GM19463 (cell line): ENCODE results near the gene ARL11.
A peak's percentile ranks its signal among the peaks of the same experiment; 100 is the strongest.

Source experiments
- ATAC-seq: cut with Tn5 transposase; IDR thresholded peaks from one replicate; pipeline ENCODE4 v1.9.1; 2021; ENCODE audit warnings: mild to moderate bottlenecking, moderate library complexity; ENCODE audit not compliant: unreplicated experiment

The ARL11 gene

DNA sequence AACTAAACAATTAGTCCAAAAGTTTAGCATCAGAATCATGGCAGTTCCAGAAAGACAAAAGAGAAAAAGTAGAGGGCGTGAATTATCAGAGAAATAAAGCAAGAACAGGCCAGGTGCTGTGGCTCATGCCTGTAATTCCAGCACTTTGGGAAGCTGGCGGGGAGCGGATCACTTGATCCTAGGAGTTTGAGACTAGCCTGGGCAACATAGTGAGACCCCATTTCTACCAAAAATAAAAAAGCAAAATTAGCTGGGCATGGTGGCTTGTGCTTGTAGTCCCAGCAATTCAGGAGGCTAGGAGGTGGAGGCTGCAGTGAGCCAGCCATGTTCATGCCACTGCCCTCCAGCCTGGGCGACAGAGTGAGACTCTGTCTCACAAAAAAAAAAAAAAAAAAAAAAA is 18.4 kb downstream of the ARL11 start:
- ATAC-seq: no peak

DNA sequence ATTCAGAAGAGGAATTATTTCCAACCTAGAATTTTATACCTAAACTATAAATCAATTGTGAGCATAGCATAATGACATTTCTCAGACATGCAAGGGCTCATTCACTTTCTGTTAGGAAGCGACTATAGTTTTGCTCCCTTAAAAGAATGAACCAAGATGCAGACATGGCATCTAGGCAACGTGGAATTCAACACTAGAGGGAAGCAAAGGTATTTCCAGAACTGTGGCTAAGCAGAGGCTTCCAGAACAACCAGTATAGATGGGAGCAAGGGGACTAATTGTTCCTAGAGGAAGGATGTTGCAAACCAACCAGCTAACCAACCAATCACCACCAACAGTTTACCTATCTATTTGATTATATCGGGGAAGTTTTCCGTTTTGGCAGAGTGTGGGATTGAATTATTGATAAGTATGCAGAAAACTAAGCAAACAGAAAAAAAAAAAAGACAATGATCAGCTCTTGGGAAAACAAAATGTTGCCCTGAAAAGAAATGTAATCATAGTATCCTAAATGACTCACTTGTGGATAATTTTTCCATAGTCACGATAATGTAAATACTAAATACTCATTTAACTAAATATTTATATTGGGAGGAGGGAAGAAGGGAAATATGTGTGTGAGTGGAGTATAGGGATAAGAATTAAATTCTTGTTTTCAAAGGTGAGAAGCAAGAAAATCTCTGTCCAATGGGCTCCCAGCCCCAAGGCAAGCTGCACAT is 21.1 kb downstream of the ARL11 start:
- no peak for ATAC-seq

DNA sequence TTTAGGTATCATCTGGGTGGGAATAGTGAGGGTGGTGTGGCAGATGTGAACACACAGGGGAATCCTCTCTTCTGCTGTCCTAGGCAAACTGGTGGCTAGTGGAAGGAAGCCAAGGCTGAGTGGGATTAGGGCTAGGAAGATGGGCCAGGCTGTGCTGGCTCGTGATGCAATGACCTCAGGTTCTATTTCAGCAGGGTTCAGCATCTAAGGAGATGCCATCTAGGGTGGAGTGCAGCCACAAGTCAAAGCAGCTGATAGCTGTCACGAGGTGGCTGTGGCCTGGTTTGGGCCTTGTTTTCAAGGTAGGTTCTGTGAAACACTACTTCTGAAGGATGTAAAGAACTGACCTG is 21.6 kb downstream of the ARL11 start:
- ATAC-seq: no peak

DNA sequence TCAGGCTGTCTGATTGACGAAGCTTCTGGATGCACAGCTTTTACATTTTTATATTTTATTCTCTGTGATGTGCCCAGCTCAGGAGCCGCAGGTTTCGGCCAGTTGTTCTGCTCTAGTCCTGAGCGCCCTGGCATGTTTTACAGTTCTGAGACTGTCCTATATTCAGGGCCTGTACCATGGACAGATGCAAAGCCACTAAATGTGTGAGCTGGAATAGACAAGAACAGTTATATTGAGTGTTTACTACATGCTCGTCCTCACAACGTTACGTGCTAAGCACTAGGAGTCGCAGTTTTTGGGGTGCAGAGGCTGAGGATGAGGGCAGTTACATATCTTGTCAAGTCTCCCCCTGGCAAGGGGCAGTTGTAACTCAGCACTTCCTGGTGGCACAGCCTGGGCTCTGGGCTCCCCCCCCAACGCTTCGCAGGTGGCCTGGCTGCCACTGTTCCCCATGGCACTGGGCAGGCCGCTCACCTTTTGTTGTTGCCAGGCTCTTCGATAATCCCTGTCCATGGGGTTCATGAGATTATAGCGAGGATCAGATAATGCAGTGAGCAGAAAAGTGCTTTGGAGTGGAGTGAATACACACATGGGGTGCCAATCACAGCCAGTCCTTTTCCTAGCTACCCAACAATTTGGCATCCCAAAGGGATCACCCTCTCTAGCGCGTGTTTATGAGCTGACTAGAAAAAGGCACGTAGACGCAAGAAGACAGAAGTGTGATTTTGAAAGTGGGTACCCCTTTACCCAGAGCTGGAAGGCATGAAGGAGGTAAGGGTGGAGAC is 23.5 kb downstream of the ARL11 start:
- no peak for ATAC-seq

DNA sequence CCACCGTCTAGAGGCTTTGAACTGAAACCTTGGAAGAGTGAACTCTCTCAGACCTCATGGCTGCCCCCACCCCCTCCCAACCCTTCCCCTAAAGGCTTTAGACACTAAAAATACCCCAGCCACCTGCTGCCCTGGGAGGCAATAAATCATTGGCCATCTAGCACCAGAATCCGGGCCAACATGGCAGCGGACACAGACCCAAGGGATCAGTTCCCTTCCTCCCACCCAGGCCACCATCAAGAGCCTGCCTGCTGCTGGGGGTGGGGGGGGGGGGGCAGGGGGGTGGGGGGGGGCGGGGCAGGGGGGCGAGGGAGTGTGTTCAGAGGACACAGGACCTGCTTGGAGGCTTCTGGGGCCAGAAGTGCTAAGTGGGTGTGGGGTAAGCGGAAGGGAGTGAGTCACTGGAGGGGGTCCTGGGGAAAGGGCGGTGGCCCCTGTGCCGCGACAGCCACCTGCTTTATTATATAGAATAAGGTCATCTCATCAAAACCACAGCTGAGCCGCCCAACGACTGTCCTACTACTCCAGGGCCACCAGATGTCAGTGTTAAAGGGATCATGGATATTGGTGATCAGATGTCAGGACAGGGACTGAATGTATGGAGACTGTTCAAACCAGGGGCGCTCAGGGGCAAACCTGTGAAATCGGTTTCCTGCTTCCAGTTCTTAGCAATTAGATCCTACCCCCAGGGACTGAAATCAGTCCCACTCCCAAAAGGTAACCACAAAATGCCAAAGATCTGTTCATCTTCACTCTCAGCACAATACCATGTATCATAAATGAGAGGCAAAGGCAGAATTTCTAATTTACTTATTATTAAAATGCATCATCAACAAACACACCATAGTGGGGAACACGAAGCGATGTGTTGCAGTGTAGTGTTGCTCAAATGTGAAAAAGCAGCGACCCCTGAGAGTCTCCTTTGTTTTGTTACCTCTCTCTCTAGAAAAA is 24.3 kb downstream of the ARL11 start:
- no peak for ATAC-seq

DNA sequence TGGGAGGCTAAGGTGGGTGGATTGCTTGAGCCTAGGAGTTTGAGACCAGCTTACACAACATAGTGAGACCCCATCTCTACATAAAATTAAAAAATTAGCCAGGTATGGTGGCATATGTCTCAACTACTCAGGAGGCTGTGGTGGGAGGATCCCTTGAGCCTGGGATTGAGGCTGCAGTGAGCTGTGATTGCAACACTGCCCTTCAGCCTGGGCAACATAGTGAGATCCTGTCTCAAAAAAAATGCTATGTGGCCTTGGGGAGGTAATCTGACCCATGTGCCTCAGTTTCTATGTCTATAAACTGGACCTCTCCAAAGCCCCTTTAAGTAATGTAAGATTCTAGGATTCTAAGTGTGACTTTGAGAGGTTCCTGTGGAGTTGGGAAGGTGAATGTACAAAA is 25.2 kb downstream of the ARL11 start:
- ATAC-seq: no peak

DNA sequence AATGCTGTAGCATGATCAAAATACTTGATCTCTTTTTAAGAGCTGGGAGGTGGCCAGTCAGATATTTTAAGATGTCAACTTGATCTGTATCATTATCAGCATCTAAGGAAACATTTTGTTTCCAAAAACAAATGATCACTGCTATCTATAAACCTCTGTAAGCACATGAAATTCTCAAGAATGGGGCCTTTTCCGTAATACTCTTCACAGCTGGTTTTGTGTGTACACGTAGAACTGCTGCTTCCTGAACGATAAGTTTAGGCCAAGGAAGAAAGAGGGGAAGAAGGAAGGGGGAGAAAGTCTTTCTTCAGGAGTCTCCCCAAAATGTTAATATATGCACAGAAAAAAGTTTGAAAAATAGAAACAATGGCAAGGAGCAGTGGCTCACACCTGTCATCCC is 25.7 kb downstream of the ARL11 start:
- no peak for ATAC-seq

DNA sequence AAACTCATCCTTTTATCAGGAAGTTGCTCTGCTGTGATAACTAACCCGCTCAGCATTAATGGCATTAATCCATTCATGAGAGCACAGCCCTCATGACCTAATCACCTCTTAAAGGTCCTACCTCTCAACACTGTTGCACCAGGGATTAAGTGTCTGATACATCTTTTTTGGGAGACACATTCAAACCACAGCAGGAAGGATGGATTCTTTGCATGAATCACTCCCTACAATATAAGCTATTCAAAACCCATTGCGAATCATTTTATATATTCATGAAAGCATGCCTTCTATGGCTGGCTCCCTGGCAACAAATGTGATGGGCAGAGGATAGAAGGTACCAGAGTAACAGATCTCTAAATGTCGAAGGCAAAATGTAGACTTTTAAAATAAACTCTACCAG is 27.6 kb downstream of the ARL11 start:
- ATAC-seq: no peak

DNA sequence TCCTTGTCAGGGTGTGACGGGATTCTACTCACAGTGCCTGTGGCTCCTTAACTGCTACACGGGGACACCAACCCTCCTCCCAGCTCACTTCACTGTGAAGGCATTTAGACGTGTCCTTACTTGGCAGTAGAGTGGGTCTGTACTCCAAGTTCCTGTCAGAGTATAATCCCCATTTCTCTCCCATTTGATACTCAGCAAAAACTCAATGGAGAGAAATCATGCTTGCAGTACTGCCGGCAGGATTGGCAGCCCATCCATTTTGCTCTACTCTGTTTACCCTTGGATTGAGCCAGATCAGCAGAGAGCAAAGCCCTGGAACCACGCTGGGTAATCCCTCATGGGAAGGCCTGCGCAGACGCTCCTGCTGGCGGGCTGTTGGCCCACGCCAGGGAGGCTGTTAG is 28.9 kb downstream of the ARL11 start:
- ATAC-seq: no peak

DNA sequence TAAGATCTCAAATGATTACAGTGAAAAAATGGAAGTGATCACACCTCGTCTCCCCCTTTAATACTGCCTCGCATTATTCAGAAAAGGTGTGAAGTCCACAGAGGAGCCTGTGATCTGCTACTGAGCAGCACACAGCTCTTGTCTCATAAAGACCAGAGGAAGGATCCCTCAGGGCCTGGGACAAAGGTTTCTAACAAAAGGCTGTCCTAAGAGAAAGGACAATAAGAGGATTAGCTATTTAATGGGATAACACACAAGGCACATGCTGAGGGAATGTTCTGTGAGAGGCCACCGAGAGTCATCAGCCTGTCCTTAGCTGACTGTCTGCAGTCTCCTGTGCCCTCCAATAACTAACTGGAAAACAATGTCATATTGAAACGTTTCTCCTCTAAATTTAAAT is 36.3 kb downstream of the ARL11 start:
- ATAC-seq: no peak

DNA sequence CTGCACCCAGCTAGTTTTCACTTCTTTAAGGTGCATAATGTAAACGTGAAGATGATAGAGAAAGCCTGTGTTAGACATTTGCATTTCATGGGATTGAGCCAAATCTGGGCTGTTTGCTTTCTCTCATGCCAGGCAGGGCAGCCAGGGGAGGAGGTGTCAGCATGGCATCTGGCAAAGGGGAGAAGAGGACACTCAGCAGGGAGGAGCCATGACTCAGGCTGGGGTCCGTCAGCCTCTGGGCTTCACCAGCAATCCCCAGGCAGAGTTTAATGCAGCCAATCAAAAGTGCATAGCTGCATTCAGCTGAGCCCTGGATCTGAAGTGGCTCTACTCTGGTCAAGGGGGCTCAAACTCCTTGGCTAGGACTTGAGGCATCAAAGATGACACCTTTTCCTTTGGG is 39.5 kb downstream of the ARL11 start:
- ATAC-seq: no peak

DNA sequence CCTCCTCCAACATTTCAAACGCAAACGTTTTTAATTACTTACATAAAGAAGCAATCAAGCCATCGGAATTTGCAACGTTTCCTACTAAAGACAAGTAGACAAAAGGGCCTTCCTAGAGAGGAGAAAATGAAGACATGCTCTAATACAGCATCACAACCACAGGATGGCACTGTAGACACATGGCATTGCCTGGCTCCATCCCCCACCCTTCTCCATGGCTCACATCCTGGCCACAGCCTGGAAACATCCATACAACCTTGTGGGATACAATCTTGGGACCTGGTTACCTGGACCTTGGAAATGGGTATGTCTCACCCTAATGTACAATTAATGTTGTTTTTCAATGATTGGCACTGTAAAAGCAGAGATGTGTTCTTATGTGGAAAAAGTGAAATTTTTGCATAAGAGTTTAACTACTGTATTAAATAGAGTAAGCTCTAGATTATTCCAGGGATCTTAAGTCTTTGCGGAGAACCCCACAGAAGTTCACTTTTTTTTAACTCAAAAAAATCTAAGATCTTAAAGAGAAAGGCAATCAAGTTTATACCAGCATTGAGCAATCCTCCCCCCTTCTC is 41.5 kb downstream of the ARL11 start:
- peak; percentile 57 for ATAC-seq

DNA sequence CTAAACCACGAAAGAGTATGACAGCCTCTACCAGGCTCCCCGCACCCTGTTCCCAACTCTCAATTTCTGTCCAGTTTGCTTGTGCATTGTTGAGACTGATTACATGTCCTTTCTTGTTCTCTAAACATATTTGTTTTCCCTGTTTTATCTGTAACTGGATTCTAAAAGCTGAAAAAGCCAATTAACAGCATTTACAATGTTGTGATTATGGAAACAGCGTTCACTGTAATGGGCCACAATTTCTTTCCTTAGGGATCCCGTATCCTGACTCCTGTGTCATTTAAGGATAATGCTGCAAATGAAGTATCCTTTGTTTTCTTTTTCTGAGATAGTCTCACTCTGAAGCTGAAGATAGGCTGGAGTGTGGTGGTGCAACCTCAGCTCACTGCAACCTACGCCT is 42.5 kb downstream of the ARL11 start:
- no peak for ATAC-seq

DNA sequence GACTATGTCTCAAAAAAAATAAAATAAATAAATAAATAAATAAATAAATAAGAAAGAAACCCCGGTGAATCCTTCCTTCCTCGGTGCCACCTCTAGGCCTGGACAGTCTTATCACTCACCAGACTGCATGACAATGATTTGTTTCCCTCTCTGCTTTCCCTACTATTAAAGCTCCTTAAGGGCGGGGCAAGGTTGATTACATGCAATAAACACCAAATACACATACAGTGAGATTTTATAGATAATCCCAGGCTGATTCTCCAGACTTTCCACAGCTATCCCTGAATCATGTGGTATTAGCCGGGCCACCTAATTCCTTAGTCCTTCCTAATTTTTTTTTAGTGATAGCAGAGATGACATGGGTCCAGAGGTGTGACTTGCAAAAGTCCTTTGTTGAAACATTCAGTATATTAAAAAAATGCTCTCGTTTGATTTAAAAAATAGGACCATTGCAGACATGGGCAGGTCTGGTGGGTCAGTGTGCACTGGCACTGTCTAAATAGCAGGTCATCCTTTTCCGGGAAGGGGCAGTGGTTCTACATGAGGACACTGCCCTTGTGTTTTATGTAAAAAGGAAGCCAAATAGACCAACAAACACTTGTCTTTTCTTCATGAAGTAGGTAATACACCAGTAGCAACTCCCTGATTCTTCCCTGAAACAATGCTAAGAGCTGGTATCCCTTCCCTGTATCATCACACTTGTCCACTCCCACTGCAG is 48.4 kb downstream of the ARL11 start:
- ATAC-seq: no peak

DNA sequence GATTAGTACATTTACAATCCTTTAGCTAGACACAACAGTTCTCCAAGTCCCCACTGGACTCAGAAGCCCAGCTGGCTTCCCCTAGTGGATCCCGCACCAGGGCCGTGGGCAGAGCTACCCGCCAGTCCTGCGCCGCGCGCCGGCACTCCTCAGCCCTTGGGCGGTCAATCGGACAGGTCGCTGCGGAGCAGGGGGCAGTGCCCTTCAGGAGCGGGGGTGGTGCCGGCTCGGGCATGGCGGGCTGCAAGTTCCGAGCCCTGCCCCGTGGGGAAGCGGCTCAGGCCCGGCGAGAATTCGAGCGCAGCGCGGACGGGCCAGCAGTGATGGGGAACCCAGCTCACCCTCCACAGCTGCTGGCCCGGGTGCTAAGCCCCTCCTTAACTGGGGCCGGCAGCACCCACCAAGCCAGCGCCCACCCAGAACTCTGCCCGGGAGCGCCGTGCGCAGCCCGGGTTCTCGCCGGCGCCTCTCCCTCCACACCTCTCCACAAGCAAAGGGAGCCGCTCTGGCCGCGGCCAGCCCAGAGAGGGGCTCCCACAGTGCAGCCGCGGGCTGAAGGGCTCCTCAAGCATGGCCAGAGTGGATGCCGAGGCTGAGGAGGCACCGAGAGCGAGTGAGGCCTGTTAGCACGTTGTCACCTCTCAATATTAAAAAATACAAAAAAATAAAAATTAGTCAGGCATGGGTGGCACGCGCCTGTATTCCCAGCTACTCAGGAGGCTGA is 50.0 kb downstream of the ARL11 start:
- no peak for ATAC-seq

DNA sequence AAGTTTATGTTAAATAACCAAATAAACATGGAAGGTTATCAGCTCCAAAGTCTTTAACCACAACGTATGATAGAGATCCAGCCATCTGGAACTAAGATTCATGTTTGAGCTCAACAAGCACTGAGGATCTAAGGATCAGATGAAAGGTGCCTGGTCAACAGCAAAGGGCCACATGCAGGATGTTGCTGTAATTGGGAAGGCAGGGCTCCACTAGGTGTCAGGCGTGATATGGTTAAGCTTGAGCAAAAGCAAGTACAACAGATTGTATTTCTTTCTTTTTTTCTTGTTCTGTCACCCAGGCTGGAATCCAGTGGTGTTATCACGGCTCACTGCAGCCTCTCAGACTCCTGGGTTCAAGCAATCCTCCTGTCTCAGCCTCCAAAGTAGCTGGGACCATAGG is 50.9 kb downstream of the ARL11 start:
- ATAC-seq: no peak

DNA sequence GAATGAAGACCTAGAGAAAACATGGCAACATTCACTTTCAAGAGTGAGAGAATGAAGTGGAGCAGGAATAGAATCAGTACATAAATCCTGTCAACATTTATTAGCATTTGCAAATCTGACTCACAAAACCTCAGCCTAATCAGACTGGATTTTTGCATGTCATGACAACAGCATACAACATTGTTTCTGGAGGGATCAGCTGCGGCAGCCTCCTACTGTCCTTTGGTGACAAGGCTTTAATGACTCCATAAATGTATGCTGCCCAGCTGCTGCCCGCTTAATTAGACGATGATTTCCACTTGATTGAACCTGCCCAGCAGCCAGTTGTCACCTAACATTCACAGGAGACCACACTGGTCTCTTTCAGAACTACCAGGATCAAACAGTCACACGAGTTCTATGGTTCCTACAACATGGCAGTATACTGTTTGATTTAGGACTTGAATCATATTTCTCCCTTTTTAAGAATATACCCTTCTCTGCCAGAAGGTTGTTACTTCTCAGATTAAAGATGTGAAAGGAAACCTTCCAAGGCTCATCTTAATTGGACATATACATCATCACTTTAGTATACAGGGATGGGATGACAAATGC is 53.6 kb downstream of the ARL11 start:
- no peak for ATAC-seq
